AG04450 (cell line): ENCODE measurements around the gene HMGCR. TPM values are rescaled to one million over a fixed set of nuclear protein-coding genes. Genes with fewer than 3 reads are reported as not detected.

Experiments
- CTCF ChIA-PET: fragments of 300-600, 350-600 bp; formaldehyde crosslinking; extraction: SDS; loops from one replicate; lab custom pipeline; 2022; ENCODE audit warnings: antibody characterized with exemption, inconsistent platforms; lab: Charles Lee
- POLR2A ChIA-PET: fragments of 350-600 bp; formaldehyde crosslinking; extraction: SDS; loops from one replicate; lab custom pipeline; 2021; ENCODE audit warnings: antibody characterized with exemption, inconsistent platforms; lab: Yijun Ruan, JAX
- DNase-seq: peaks from one replicate; pipeline ENCODE4 v3.0.0-alpha.2; 2011; ENCODE audit warnings: low read depth, low spot score
- H3K27ac ChIP-seq: one replicate; pipeline ENCODE4 v1.5.1; 2012; ENCODE audit warnings: low read depth, low read length, control low read depth
- H3K27me3 ChIP-seq: one replicate; pipeline ENCODE4 v1.6.0; 2012; ENCODE audit warnings: low read length; ENCODE audit not compliant: control insufficient read depth, insufficient read depth
- H3K4me3 ChIP-seq: 2 replicates; pipeline ENCODE4 v1.5.1; 2011; ENCODE audit warnings: mild to moderate bottlenecking, low read depth, low read length, control low read depth
- H3K9me3 ChIP-seq: 2 replicates; pipeline ENCODE4 v1.5.1; 2012; ENCODE audit warnings: low read length; ENCODE audit not compliant: control insufficient read depth, insufficient read depth
- polyA plus RNA-seq: library from polyadenylated mRNA; depleted of rRNA; stranded (reverse); fragments of >200 nt; gene quantifications from 2 replicates; pipeline ENCODE4 v1.2.3, GENCODE V29; 2011; rRNA removed
- TF ChIP-seq, protein P1 (sequence below): IDR thresholded peaks from 2 replicates; pipeline ENCODE4 v1.5.1; 2011; ENCODE audit warnings: low read depth, low read length, control low read depth, inconsistent platforms

HMGCR gene
- polyA plus RNA-seq, 1 experiment = 27.7 TPM

- CTCF ChIA-PET = no interaction called here
- POLR2A ChIA-PET = no interaction called here
- H3K27ac ChIP-seq = no peak overlapping the region
- no peak overlapping the region for H3K4me3 ChIP-seq
- no peak for DNase-seq
- TF ChIP-seq, protein P1, sequence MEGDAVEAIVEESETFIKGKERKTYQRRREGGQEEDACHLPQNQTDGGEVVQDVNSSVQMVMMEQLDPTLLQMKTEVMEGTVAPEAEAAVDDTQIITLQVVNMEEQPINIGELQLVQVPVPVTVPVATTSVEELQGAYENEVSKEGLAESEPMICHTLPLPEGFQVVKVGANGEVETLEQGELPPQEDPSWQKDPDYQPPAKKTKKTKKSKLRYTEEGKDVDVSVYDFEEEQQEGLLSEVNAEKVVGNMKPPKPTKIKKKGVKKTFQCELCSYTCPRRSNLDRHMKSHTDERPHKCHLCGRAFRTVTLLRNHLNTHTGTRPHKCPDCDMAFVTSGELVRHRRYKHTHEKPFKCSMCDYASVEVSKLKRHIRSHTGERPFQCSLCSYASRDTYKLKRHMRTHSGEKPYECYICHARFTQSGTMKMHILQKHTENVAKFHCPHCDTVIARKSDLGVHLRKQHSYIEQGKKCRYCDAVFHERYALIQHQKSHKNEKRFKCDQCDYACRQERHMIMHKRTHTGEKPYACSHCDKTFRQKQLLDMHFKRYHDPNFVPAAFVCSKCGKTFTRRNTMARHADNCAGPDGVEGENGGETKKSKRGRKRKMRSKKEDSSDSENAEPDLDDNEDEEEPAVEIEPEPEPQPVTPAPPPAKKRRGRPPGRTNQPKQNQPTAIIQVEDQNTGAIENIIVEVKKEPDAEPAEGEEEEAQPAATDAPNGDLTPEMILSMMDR = no peak
- H3K27me3 ChIP-seq = no peaks in the 10 kb centered on the region
- no peaks in the 10 kb centered on the region for H3K9me3 ChIP-seq
Measured at GRCh38 chr5:75389430-75389829, 52.4 kb downstream of the HMGCR start.

- CTCF ChIA-PET = interaction anchor here (0.7 kb wide), 1 partner anchor 281 kb away, joined by 7 read pairs; no protein-coding TSS in a partner anchor
- H3K9me3 ChIP-seq = no peaks in the 10 kb centered on the region
- no peak for DNase-seq
- H3K27ac ChIP-seq = no peak overlapping the region
- TF ChIP-seq, protein P1 = no peak
- POLR2A ChIA-PET = no interaction called here
- no peaks in the 10 kb centered on the region for H3K27me3 ChIP-seq
- H3K4me3 ChIP-seq = no peak overlapping the region
Measured at GRCh38 chr5:75395277-75395676, 58.3 kb downstream of the HMGCR start.

- POLR2A ChIA-PET = no interaction called here
- H3K4me3 ChIP-seq = no peak overlapping the region
- CTCF ChIA-PET = no interaction called here
- DNase-seq = no peak
- H3K27ac ChIP-seq = no peak overlapping the region
- no peaks in the 10 kb centered on the region for H3K9me3 ChIP-seq
- no peaks in the 10 kb centered on the region for H3K27me3 ChIP-seq
- TF ChIP-seq, protein P1 = no peak
Measured at GRCh38 chr5:75405296-75405695, 68.3 kb downstream of the HMGCR start.

Other genes with a start within 250 kb of the HMGCR start
- 0.02 and 0.06 TPM in 2 replicates for gene ANKRD31, start 100.3 kb upstream of the HMGCR start, polyA plus RNA-seq
- 17.1 and 18.1 TPM in 2 replicates for gene CERT1, start 174.4 kb downstream of the HMGCR start, polyA plus RNA-seq
- gene POLK, start 174.7 kb downstream of the HMGCR start, polyA plus RNA-seq = 20.8 and 30.9 TPM in 2 replicates